ENCODE results near the gene HDHD5.

Gene HDHD5

DNA sequence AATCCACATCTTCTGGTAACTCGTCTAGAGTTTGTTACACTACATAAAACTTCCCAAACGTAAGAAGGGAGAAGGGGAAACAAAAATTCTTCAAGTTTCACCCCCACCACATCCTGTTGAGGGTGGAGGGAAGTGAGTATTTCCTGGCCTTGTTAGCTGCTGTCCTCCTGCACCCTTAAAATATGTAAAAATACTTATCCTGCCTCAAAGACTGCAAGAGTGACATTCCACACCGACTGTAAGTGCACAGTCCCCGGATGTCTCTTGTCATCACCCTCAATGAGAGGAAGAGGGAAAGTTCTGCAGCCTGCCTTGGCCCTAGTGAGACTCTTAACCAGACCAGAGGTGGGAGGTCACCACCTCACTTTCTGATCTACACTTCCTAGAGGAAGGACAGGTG lies 41.2 kb downstream of the HDHD5 start:
- WGBS, result 83% methylated on average over 2 of the region's 4 CpGs
- peaks cover 26% of the 10 kb centered on the region for H3K4me1 ChIP-seq (ENCODE audit: insufficient read depth, low read length)

DNA sequence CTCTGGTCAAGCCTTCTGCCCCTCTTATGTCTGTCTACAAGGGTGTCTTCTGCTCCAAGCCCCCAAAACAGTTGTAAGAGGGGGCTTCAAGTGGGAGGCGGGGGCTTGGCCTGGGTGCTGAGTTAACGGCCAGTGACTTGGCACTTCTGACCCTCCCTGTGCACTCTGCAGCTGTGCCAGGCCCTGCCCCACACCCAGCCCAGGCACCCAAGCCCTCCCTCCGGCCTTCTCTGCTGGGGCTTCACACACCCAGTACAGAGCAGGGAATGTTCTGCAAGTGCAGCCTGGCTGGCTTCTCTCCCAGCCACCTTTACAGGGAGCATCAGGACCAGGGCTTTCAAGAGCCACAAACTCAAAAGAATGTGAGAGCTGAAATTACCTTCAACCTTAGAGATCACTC lies 41.7 kb downstream of the HDHD5 start:
- Histone ChIP-seq H3K9ac (ENCODE audit: low read depth, low read length) (no peak overlapping the region), H3K9me3 (ENCODE audit: insufficient read depth, low read depth, low read length) (no peaks in the 10 kb centered on the region), H3K4me3 (ENCODE audit: low read length) (no peak overlapping the region), H3K27ac (ENCODE audit: low read depth, low read length) (peak overlapping the region; percentile 27), H3K36me3 (ENCODE audit: insufficient read depth, low read length) (no peaks in the 10 kb centered on the region), H3K4me1 (ENCODE audit: insufficient read depth, low read length) (peaks cover 26% of the 10 kb centered on the region), H3K27me3 (ENCODE audit: insufficient read depth, low read length) (peaks cover 4% of the 10 kb centered on the region; the same call in 1 of the 2 replicates)
- WGBS, result 68% methylated on average over 3 of the region's 3 CpGs

More for the DNA sequence above, 41.2 kb downstream of the HDHD5 start:
- peaks cover 4% of the 10 kb centered on the region; the same call in 1 of the 2 replicates for H3K27me3 ChIP-seq (ENCODE audit: insufficient read depth, low read length)
- no peak overlapping the region for H3K27ac ChIP-seq (ENCODE audit: low read depth, low read length)
- no peaks in the 10 kb centered on the region for H3K36me3 ChIP-seq (ENCODE audit: insufficient read depth, low read length)
- no peak overlapping the region for H3K9ac ChIP-seq (ENCODE audit: low read depth, low read length)
- no peak overlapping the region for H3K4me3 ChIP-seq (ENCODE audit: low read length)
- H3K9me3 ChIP-seq (ENCODE audit: insufficient read depth, low read depth, low read length), result no peaks in the 10 kb centered on the region

DNA sequence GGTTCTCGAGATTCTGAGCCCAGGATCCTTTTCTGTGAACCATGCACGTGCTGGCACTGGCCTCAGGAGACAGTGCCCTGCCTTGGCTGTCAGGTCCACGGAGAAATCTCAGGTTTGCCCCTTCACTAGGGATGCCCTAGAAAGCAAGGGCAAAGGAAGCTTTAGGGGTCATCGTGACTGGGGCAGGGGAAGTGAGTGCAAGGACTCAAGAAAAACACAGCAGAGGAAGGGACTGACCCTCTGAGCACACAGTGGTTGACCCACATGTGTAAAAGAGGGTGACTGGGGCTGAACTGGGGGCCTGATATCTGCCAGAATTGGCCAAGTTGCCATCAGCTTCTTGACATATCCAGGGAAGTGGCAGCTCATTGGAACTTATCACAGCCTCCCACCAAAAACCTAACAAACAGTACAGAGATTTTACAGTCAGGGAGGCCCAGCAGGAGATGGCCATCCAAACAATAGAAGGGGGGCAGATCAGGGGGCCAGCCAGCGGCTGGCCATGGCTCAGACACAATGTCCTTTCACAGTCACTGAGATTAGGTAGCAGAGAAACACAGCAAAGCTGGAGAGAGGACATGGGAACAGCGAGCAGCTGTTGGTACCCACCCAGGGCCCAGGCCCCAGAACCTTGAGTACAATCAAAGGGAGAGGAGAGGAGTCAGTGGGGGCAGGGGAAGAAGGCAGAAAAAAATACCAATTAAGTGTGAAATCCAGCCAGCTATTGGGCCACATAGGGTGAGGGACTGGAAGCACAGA lies 42.3 kb downstream of the HDHD5 start:
- Histone ChIP-seq H3K4me1 (ENCODE audit: insufficient read depth, low read length) (peaks cover 19% of the 10 kb centered on the region), H3K27ac (ENCODE audit: low read depth, low read length) (peak overlapping the region; percentile 27), H3K9me3 (ENCODE audit: insufficient read depth, low read depth, low read length) (no peaks in the 10 kb centered on the region), H3K9ac (ENCODE audit: low read depth, low read length) (no peak overlapping the region), H3K4me3 (ENCODE audit: low read length) (no peak overlapping the region), H3K36me3 (ENCODE audit: insufficient read depth, low read length) (no peaks in the 10 kb centered on the region), H3K27me3 (ENCODE audit: insufficient read depth, low read length) (peaks cover 4% of the 10 kb centered on the region; the same call in 1 of the 2 replicates)
- WGBS, result 59% methylated on average over 6 of the region's 6 CpGs

DNA sequence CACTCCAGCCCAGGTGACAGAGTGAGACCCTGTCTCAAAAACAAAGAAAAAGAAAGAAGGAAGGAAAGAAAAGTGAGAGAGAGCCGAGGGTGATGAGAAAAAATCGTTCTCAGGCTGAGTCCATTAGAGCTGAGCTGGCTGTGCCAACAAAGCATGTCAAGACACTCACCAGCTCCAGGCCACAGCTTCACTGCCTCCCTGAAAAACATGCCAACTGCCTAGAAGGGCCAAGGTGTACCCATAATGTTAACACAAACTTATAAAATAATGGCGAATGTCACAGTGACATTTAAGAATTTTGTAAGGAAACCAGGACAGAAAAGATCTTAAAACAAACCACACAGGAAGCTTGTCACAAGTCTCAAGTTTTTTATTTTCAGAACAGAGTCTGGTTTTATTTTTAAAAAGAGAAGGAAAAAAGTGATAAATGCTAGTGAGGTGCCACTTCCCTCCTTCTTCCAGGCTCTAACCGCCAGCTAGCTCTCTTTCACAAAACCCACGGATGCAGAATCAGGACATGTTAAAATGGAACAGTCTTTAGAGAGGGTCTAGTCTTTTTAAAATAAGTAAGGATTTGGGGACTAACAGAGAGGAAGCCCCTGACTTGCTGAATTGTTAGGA lies 43.0 kb downstream of the HDHD5 start:
- Histone ChIP-seq H3K36me3 (ENCODE audit: insufficient read depth, low read length) (no peaks in the 10 kb centered on the region), H3K9me3 (ENCODE audit: insufficient read depth, low read depth, low read length) (no peaks in the 10 kb centered on the region), H3K4me3 (ENCODE audit: low read length) (no peak overlapping the region), H3K27me3 (ENCODE audit: insufficient read depth, low read length) (peaks cover 4% of the 10 kb centered on the region; the same call in 1 of the 2 replicates), H3K4me1 (ENCODE audit: insufficient read depth, low read length) (peaks cover 16% of the 10 kb centered on the region), H3K27ac (ENCODE audit: low read depth, low read length) (no peak overlapping the region), H3K9ac (ENCODE audit: low read depth, low read length) (no peak overlapping the region)
- 90% methylated on average over 5 of the region's 5 CpGs for WGBS

DNA sequence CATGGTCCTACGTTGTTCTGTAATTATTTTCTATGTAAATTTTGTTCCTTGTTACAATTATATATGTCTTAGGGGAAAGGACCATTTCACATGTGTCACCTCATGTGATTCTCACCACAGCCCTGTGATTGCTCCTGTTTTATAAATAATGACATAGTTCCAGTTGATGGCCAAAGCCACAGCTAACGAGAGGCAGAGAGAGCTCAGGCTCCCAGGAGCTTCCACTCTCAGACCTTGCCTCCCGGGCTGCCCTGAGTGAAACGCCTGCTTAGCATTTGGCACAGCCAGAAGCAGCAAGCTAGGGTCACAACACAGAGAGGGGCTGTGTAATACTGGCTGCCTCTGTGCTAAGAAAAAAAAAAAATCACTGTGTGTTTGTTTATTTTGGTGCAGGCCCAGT lies 43.8 kb downstream of the HDHD5 start:
- H3K27ac ChIP-seq (ENCODE audit: low read depth, low read length), result no peak overlapping the region
- peaks cover 4% of the 10 kb centered on the region; the same call in 1 of the 2 replicates for H3K27me3 ChIP-seq (ENCODE audit: insufficient read depth, low read length)
- WGBS, result 57% methylated on average over 3 of the region's 4 CpGs
- H3K36me3 ChIP-seq (ENCODE audit: insufficient read depth, low read length), result no peaks in the 10 kb centered on the region
- H3K9me3 ChIP-seq (ENCODE audit: insufficient read depth, low read depth, low read length), result no peaks in the 10 kb centered on the region
- H3K4me3 ChIP-seq (ENCODE audit: low read length), result no peak overlapping the region
- peaks cover 16% of the 10 kb centered on the region for H3K4me1 ChIP-seq (ENCODE audit: insufficient read depth, low read length)
- H3K9ac ChIP-seq (ENCODE audit: low read depth, low read length), result no peak overlapping the region

DNA sequence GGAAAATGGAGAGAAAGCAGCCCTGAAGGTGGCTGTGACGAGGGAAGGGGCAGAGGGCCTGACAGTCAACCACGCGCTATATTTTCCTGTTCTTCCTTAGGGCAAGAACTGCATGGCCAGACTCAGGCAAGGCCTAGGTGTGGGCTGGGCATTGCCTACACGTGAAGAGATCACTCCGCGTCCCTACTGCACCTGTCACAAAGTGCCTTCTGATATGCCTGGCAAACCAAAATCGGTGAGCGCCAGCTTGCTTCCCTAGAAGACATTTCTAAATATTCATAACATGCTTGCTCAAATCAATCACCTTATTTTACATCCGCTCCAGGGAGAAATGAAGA lies 44.2 kb downstream of the HDHD5 start:
- no peak overlapping the region for H3K9ac ChIP-seq (ENCODE audit: low read depth, low read length)
- peaks cover 4% of the 10 kb centered on the region; the same call in 1 of the 2 replicates for H3K27me3 ChIP-seq (ENCODE audit: insufficient read depth, low read length)
- WGBS, result 93% methylated on average over 9 of the region's 9 CpGs
- H3K9me3 ChIP-seq (ENCODE audit: insufficient read depth, low read depth, low read length), result no peaks in the 10 kb centered on the region
- H3K4me1 ChIP-seq (ENCODE audit: insufficient read depth, low read length), result peaks cover 16% of the 10 kb centered on the region
- no peak overlapping the region for H3K27ac ChIP-seq (ENCODE audit: low read depth, low read length)
- no peak overlapping the region for H3K4me3 ChIP-seq (ENCODE audit: low read length)
- H3K36me3 ChIP-seq (ENCODE audit: insufficient read depth, low read length), result no peaks in the 10 kb centered on the region

DNA sequence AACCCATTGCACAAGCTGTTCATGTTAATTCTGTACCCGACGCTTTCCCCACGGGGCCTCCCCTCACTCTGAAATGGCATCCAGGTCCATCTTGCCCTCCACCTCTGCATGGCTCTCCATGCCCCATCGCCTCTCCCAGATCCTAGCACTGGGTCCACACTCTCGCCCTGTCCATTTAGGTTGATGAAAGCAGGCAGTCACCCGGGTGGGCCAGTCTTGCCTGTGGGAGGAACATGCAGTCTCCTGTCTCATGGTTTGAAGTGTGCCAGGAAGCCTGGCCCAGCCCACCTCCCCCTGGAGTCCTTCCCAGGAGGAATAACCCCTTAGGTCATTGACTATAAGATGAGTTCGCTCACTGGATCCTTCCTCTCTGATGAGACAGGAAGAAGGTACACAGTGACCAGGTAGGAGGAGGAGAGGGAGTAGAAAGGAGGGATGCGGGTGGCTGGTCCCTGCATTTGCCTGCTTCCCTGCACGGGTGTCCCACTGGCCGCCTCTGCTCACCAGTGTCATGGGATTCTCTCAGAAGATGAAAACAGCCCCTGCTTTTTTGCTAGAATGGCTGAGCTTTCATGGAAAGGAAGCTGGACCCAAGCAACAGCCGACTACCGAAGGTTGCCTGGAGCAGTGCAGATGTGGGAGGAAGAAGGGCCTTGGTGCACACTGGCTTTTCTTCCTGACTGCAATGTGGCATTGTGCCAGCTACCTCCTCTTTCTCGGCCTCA lies 44.7 kb downstream of the HDHD5 start:
- WGBS, result 91% methylated on average over 13 of the region's 13 CpGs
- H3K27ac ChIP-seq (ENCODE audit: low read depth, low read length), result no peak overlapping the region

DNA sequence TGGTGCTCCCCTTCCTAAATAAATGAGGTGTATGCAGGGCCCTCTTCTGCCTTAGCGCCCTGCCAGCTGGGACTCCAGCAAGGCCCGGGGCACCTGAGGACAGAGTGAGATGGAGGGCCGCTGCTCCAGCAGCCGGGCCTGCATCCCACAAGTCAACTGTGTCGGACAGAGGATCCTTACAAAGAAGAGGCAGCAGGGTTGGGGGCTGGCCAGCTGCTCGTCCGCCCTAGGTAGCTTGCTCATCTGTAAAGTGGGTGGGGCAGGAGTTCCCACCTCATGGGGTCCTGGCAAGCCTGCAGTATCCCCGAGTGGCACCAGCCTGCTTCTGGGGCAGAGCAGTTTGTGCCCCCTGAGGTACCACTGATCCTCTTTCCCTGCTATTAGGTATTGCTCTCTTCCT lies 45.5 kb downstream of the HDHD5 start:
- Histone ChIP-seq H3K36me3 (ENCODE audit: insufficient read depth, low read length) (no peaks in the 10 kb centered on the region), H3K9ac (ENCODE audit: low read depth, low read length) (no peak overlapping the region), H3K4me3 (ENCODE audit: low read length) (no peak overlapping the region), H3K27me3 (ENCODE audit: insufficient read depth, low read length) (no peaks in the 10 kb centered on the region), H3K9me3 (ENCODE audit: insufficient read depth, low read depth, low read length) (no peaks in the 10 kb centered on the region), H3K27ac (ENCODE audit: low read depth, low read length) (no peak overlapping the region), H3K4me1 (ENCODE audit: insufficient read depth, low read length) (peaks cover 16% of the 10 kb centered on the region)
- 90% methylated on average over 8 of the region's 8 CpGs for WGBS

More for the DNA sequence above, 44.7 kb downstream of the HDHD5 start:
- Histone ChIP-seq H3K27me3 (ENCODE audit: insufficient read depth, low read length) (no peaks in the 10 kb centered on the region), H3K36me3 (ENCODE audit: insufficient read depth, low read length) (no peaks in the 10 kb centered on the region), H3K4me3 (ENCODE audit: low read length) (no peak overlapping the region), H3K9me3 (ENCODE audit: insufficient read depth, low read depth, low read length) (no peaks in the 10 kb centered on the region), H3K4me1 (ENCODE audit: insufficient read depth, low read length) (peaks cover 16% of the 10 kb centered on the region), H3K9ac (ENCODE audit: low read depth, low read length) (no peak overlapping the region)

DNA sequence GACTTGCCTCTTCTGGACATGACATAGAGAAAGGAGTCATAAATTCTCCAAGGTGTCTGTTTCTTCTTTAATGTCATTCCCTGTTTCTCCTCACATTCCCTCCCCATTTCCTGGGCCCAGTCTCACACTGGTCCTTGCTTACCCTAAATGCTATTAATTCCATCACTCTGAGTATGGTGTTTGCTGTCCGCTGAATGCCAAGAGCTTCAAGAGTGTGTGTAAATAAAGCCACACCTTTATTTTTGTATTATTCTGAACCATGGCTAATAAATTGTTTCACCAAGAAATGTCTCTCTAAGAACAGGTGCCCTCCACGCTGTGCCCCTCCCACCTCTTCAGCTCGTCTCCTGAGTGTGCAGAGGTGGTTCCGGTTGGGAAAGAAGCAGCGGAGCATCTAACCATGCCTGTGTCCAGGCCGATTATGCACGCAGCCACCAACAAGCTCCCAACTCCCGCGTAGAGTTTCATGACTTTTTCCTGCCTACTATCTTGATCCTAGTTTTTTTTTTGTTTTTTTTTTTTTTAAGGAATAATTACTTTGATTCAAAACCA lies 46.5 kb downstream of the HDHD5 start:
- Histone ChIP-seq H3K27ac (ENCODE audit: low read depth, low read length) (no peak overlapping the region), H3K9me3 (ENCODE audit: insufficient read depth, low read depth, low read length) (no peaks in the 10 kb centered on the region), H3K27me3 (ENCODE audit: insufficient read depth, low read length) (no peaks in the 10 kb centered on the region), H3K4me1 (ENCODE audit: insufficient read depth, low read length) (peaks cover 12% of the 10 kb centered on the region), H3K9ac (ENCODE audit: low read depth, low read length) (no peak overlapping the region), H3K36me3 (ENCODE audit: insufficient read depth, low read length) (peaks cover 4% of the 10 kb centered on the region; the same call in 1 of the 2 replicates), H3K4me3 (ENCODE audit: low read length) (no peak overlapping the region)
- 87% methylated on average over 9 of the region's 9 CpGs for WGBS

DNA sequence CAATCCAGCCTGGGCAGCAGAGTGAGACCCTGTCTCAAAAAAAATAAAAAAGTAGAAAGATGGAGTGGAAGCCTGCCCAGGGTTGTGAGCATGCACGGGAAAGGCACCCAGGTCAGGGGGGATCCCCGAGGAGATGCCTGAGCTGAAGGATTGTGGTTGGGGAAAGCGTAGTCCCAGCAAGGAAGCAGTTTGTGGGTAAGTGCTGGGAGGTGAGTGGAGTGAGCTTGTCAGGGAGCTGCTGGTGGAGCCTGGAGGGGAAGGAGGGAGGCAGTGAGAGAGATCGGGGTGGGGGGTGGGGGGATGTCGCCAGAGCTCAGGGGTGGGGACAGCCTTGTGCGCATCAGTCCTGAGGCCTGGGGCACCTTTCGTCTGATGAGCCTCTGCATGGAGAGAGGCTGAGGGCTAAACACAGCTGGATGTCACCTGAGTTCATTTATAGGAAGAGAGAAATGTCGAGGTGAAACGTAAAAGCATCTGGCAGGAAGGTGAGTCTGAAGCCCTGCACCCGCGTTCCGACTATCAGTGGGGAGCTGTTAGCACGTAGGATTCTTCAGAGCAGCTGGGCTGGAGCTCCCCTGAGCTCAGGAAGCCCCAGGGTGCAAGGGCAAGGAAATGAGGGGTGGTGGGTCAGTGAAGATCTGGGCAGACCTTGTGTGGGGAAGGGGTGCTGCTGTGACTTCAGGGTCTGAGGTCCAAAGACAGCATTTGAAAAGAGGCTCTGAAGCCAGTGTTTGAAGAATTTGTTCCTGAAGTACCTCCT lies 48.1 kb downstream of the HDHD5 start:
- 85% methylated on average over 13 of the region's 13 CpGs for WGBS
- Histone ChIP-seq H3K9ac (ENCODE audit: low read depth, low read length) (no peak overlapping the region), H3K4me1 (ENCODE audit: insufficient read depth, low read length) (no peaks in the 10 kb centered on the region), H3K27ac (ENCODE audit: low read depth, low read length) (no peak overlapping the region), H3K27me3 (ENCODE audit: insufficient read depth, low read length) (no peaks in the 10 kb centered on the region), H3K36me3 (ENCODE audit: insufficient read depth, low read length) (peaks cover 4% of the 10 kb centered on the region; the same call in 1 of the 2 replicates), H3K9me3 (ENCODE audit: insufficient read depth, low read depth, low read length) (no peaks in the 10 kb centered on the region), H3K4me3 (ENCODE audit: low read length) (no peak overlapping the region)
